Umbilical cord (tissue), 2 donors: ENCODE data around the gene ERC1. TPM values are rescaled to one million over a fixed set of nuclear protein-coding genes. Genes with fewer than 3 reads are reported as not detected.

Experiments used
- DNase-seq: peaks from one replicate; pipeline ENCODE4 v3.0.0-alpha.2; 2015; ENCODE audit warnings: low spot score
- total RNA-seq: library from RNA; depleted of rRNA; stranded (reverse); fragments of >200 nt; gene quantifications from one replicate; pipeline ENCODE4 v1.2.3, GENCODE V29; 2014; ENCODE audit warnings: low replicate concordance; ENCODE audit not compliant: insufficient read depth

The ERC1 gene
- total RNA-seq, 1 donor from 2014 or later: 124 TPM

GRCh38 chr12:1435456-1435855 lies 444.4 kb downstream of the ERC1 start:
- peak; percentile 52 for DNase-seq

- DNase-seq: no peak
Observed at GRCh38 chr12:1436015-1436414, 445.0 kb downstream of the ERC1 start.

- no peak for DNase-seq
Observed at GRCh38 chr12:1436981-1437380, 446.0 kb downstream of the ERC1 start.

- DNase-seq: no peak
Observed at GRCh38 chr12:1439201-1439600, 448.2 kb downstream of the ERC1 start.

- no peak for DNase-seq
Observed at GRCh38 chr12:1439687-1440086, 448.7 kb downstream of the ERC1 start.

- peak; percentile 85 for DNase-seq
Observed at GRCh38 chr12:1443421-1444141, 452.6 kb downstream of the ERC1 start.

GRCh38 chr12:1444142-1444516 lies 453.1 kb downstream of the ERC1 start:
- no peak for DNase-seq

- DNase-seq: no peak
Observed at GRCh38 chr12:1445807-1446206, 454.8 kb downstream of the ERC1 start.

- DNase-seq: no peak
Observed at GRCh38 chr12:1448336-1448735, 457.3 kb downstream of the ERC1 start.

GRCh38 chr12:1453810-1454209 lies 462.8 kb downstream of the ERC1 start:
- no peak for DNase-seq

GRCh38 chr12:1456885-1457284 lies 465.9 kb downstream of the ERC1 start:
- no peak for DNase-seq

- DNase-seq: no peak
Observed at GRCh38 chr12:1457901-1458300, 466.9 kb downstream of the ERC1 start.

GRCh38 chr12:1459339-1459738 lies 468.3 kb downstream of the ERC1 start:
- DNase-seq: no peak

GRCh38 chr12:1463073-1463905 lies 472.3 kb downstream of the ERC1 start:
- DNase-seq: no peak

GRCh38 chr12:1464925-1465324 lies 473.9 kb downstream of the ERC1 start:
- DNase-seq: no peak

GRCh38 chr12:1465990-1466389 lies 475.0 kb downstream of the ERC1 start:
- no peak for DNase-seq

- no peak for DNase-seq
Observed at GRCh38 chr12:1466481-1467154, 475.6 kb downstream of the ERC1 start.

- DNase-seq: no peak
Observed at GRCh38 chr12:1467710-1468109, 476.7 kb downstream of the ERC1 start.

- no peak for DNase-seq
Observed at GRCh38 chr12:1469070-1469469, 478.0 kb downstream of the ERC1 start.

- peak; percentile 35 for DNase-seq
Observed at GRCh38 chr12:1470051-1470450, 479.0 kb downstream of the ERC1 start.

- DNase-seq: no peak
Observed at GRCh38 chr12:1471224-1471623, 480.2 kb downstream of the ERC1 start.

GRCh38 chr12:1473418-1473817 lies 482.4 kb downstream of the ERC1 start:
- no peak for DNase-seq
